Stomach (tissue), 4 donors: ENCODE data around the gene TMA7B.

Experiments used
- POLR2A ChIP-seq, 4 donors: fragments of 450-650 bp; IDR thresholded peaks; one replicate each; pipeline ENCODE4 v1.6.1; 2016; ENCODE audit warnings: antibody characterized with exemption in 4 of 4, control low read depth in 2 of 4, mild to moderate bottlenecking in 1 of 4, moderate library complexity in 1 of 4
- TF ChIP-seq, protein P1 (sequence below), 7 experiments: fragments of 450-650 bp in 4 of 7; fragments of 200-600 bp in 3 of 7; sonication (generic) in 3 of 7; IDR thresholded peaks; one replicate each; pipeline ENCODE4 v1.5.1; 2016 to 2019; ENCODE audit warnings: antibody characterized with exemption in 7 of 7, control low read depth in 2 of 7, mild to moderate bottlenecking in 1 of 7

- TF ChIP-seq, protein P1, sequence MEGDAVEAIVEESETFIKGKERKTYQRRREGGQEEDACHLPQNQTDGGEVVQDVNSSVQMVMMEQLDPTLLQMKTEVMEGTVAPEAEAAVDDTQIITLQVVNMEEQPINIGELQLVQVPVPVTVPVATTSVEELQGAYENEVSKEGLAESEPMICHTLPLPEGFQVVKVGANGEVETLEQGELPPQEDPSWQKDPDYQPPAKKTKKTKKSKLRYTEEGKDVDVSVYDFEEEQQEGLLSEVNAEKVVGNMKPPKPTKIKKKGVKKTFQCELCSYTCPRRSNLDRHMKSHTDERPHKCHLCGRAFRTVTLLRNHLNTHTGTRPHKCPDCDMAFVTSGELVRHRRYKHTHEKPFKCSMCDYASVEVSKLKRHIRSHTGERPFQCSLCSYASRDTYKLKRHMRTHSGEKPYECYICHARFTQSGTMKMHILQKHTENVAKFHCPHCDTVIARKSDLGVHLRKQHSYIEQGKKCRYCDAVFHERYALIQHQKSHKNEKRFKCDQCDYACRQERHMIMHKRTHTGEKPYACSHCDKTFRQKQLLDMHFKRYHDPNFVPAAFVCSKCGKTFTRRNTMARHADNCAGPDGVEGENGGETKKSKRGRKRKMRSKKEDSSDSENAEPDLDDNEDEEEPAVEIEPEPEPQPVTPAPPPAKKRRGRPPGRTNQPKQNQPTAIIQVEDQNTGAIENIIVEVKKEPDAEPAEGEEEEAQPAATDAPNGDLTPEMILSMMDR (IDR thresholded peaks at IDR 0.05): no peak
- TF ChIP-seq POLR2A (IDR thresholded peaks at IDR 0.05): no peak
Measured at GRCh38 chr22:39966470-39966869, 6.3 kb downstream of the TMA7B start.
